GM11168 (cell line): Measurements from ENCODE around the gene FLVCR2.

ENCODE experiments used
- in situ Hi-C: fragments of 300-500 bp; cut with MboI; formaldehyde crosslinking; loops from one replicate; pipeline ENCODE4 v1.12.0; 2022; ENCODE audit warnings: low sequenced_read_pairs; ENCODE audit not compliant: unreplicated experiment

FLVCR2 gene

DNA sequence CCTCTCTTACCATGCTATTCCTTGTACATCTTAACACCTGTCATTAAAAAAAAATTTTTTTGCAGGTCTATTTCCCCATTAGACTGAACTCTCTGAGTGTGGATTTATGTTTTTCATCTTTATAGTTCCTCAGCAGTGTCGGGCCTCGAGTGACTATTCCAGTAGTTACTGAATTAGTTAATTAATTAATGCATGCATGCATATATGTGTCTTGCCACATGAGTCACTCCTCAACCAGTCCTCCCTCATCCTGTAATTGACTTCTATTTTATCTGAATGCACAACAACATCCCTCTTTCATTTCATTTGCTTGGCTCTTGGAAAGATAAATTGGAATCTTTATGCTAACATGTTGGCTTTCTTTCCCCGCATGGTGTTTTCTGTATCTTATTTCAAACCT, 46.6 kb downstream of the FLVCR2 start:
- in situ Hi-C loops = no loop called here

DNA sequence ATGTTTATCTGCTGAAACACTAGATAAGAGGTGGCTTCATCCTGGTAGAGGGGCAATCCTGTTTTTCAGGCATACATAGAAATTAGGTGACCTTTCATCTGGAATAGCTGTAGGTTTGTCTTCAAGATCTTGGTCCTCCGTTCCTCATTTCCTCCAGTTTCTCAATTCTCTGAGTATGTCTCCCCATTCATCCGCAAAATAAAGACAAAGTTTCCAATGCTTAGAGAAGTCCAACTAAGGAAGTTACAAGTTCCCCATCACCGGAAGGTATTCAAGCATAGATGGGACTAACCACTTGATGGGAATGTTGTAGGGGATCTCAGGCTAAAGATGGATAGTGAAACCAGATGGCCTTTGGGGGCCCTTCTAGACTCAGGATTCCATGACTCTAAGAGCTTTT, 48.0 kb downstream of the FLVCR2 start:
- in situ Hi-C loops = no loop called here

DNA sequence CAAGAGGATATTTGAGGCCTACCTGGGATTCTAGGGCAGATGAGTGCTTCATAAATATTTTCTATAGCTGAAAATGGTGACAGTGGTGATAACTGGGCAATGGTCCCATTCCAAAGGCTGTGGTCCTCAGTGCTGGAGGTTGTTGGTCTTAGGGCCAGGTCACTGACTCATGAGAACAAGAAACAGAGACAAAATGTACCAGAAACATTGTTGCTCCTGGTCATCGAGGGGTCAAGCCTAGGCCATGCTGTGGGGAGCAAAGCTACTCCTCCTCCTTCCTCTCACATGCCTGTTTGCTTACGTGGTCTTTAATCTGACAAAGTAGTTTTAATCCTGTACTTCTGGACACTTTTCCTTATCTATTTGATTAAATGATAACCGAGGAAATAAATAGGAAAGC, 48.4 kb downstream of the FLVCR2 start:
- in situ Hi-C loops = no loop called here

DNA sequence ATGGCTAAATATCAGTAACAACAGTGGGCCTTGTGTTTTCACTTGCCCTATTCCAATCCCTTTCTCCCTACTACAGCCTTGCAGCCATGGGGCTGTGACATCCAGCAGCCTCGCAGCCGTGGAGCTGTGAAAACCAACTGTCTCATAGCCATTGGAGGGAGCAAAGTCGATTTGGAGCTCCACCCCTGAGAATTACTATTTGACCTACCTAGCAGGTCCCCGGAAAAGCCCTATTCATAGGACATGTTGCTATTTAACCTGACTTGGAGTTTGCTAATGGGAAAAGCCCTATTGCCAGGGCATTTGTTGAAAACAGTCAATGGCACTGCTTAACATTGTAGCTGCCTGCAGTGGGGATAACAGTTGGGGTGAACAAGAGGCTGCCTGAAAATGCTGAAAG, 49.0 kb downstream of the FLVCR2 start:
- in situ Hi-C loops = no loop called here

DNA sequence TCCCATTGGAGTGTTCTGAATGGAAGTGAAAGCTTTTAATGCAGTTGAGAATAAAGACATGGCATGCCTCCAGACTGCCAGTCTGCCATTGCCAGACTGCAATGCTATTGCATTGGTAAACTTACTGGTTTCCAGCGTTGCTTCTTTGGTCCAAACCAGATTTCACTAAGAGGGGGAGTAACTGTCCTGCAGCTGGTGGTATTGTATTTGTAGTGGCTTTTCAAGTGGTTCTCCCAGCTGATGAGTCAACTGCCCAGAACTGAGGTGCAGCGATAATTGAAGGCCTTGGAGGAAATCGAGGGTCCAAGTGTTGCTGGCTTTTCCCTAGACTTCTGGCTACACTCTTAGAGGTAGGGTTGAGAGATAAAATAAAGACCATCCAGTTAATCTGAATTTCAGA, 50.4 kb downstream of the FLVCR2 start:
- in situ Hi-C loops = no loop called here

DNA sequence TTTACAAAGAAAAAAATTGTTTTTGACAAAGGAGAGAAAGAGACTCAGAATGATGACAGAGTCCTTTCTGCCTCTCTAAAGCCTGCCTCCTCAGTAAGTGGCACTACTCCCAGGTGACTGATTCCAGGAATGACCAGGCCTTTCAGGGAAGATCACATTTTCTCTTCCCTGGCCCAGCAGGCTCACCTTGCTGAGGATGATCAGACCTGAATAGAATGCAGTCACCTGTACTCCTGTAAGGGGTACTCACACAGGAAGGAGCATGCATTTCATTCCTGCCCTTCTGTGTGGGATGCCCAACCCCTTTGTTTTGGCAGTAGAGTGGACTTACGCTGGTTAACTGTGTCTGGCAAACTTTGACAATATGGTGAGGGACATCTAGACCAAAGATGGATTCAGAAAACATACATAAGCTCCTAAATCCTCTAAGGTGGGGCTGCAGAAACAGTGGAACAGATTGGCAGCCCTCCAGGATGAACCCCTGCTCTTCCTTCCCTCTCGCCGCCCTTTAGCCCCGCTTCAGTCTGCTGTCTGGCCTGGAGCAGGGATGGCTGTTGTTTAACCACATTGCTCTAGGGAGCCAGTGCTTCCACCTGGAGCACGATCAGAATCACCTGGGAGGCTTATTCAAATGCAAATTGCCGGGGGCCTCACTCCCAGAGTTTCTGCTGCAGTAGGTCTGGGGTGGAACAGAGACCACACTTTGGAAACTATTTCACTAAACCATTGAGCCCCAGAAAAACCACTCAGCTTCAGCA, 52.5 kb downstream of the FLVCR2 start:
- in situ Hi-C loops = no loop called here

DNA sequence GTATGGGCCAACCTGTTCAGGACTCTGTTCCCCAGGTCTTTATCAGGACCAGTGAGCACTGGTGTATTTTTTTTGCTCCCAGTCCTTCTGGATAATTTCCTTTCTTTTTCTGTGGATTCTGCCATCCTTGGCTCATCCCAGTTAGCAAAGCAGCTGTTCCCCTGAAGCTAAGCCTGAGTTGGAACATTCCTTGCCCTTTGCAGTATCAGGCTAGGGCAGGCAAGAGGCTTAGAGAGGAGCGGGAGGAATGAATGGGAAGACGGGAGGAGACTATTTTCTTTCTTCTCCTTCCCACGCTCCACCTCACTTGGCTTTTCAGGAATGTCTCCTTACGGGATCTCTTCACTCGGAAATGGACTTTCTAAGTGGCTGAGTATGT, 53.0 kb downstream of the FLVCR2 start:
- in situ Hi-C loops = no loop called here

DNA sequence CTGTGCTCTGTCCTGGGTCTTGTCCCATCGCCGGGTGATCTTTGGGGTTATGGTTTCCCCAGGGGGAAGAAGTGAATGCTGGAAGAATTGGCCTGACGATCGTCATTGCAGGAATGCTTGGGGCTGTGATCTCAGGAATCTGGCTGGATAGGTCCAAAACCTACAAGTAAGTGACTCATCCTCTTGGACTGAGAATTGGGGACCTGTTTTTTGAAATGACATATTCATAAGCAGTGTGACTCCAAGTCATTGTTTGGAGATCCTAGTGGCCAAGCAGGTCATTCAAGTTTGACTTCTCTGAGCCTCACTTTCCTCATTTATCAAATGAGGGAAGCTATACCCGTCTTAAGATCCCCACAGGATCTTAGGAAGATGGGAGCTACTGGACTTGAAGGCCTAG, 56.4 kb downstream of the FLVCR2 start:
- in situ Hi-C loops = no loop called here

DNA sequence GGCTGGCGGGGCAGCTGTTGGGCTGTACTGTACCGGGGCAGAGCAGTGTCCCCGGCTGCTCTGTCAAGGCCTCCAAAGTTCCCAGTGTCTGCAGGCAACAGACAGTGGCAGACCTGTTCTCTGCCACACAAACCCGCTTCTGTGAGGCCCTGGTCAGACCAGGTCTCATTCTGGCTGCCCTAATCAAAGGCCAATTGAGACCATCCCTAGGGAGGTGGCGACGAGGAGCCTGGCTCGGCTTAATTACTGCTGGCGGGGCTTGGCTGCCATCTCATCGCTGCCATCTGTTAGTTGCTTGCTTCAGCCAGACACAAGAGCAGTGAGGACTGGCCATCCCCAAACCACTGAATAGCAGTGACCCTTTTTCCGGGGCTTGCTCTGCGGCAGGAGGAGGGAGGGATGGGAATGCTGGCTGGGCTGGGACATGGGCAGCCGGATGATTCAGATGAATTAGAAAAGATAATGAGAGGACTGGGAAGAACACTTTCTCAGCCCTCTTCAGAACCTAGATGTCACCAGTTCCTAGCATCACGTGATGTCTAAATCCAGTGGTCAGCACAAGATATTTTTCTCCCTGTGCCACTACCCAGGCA, 57.8 kb downstream of the FLVCR2 start:
- in situ Hi-C loops = no loop called here

DNA sequence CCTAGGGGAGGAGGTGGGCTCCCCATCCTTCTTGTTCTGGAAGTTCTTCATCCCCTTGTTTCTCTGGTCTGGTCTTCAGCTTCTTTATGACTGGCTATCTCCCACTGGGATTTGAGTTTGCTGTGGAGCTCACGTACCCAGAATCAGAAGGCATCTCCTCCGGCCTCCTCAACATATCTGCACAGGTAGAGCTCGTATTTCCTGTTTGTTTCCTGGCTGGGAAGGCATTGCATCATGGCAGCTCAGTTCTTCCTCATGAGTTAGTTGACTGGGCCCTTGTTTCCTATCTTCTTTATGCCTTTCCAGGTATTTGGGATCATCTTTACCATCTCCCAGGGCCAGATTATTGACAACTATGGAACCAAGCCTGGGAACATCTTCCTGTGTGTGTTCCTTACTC, 62.5 kb downstream of the FLVCR2 start:
- in situ Hi-C loops = no loop called here

DNA sequence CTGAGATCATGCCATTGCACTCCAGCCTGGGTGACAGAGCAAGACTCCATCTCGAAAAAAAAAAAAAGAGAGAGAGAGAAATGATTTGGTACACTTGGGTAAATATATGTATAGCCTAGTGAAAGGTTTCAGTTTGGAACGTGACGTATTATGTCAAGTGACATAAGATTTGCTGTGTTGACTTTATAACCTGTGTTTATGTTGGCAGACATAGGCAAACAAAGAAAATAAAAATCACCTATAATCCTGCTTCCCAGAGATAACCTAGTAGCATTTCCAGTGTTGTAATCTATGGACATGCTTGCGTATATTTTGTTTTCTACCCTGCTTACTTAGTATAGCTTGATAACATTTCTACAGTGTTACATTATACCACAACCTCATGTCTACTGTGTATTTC, 65.6 kb downstream of the FLVCR2 start:
- in situ Hi-C loops = no loop called here

DNA sequence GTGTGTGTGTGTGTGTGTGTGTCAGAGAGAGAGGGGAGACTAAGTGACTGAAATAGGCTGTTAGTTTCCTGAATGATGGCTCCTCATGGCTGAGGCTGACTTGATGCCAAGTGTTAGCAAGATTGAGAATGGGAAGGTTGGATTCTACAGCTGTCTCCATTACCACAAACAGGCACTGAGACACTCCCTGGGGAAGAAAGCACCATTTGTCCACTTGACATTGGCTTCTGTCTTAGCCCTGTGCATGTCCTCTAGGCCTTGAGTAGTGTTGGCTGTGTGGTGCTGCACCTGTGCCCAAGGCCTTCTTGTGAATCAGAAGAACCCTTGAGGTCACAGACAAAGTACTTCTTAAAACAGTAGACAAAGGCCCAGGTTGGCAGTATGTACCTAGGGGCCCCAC, 66.6 kb downstream of the FLVCR2 start:
- in situ Hi-C loops = no loop called here

DNA sequence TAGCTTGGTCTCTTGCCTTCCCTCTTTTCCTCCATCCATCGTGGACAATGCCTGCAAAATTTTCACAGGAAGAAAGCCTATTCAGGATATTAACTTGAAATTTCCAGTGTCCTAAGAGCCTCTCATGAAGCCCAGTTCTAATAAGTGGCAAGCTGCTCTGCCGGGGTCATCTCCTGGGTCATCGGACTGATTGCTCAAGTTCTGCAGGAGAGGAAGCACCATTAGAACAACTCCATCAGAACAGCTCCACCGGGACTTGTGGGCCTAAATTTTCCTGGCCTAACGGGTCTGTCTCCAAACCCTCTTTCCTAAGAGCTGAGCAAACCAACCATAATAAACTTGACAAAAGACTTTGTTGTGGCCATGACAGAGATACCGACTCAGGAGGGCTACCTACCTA, 68.3 kb downstream of the FLVCR2 start:
- in situ Hi-C loops = no loop called here

DNA sequence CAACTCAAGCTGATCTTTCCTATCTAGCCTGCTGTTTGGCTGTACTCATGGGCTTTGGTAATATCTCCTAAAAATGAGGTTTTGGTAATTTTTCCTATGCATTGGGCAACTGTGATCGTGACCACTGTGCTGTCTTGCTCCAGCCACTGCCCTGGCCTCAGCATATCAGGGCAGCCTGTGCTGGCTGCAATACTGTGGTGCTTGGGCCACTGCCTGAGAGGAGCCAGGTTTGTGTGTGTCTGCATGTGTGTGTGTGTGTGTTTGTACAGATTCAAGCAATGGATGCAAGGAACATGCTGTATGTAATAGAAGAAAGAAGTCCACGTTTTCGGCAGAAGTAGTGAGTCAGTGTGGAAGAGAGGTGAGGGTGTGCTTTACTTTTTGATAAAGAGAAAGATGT, 69.2 kb downstream of the FLVCR2 start:
- in situ Hi-C loops = no loop called here

DNA sequence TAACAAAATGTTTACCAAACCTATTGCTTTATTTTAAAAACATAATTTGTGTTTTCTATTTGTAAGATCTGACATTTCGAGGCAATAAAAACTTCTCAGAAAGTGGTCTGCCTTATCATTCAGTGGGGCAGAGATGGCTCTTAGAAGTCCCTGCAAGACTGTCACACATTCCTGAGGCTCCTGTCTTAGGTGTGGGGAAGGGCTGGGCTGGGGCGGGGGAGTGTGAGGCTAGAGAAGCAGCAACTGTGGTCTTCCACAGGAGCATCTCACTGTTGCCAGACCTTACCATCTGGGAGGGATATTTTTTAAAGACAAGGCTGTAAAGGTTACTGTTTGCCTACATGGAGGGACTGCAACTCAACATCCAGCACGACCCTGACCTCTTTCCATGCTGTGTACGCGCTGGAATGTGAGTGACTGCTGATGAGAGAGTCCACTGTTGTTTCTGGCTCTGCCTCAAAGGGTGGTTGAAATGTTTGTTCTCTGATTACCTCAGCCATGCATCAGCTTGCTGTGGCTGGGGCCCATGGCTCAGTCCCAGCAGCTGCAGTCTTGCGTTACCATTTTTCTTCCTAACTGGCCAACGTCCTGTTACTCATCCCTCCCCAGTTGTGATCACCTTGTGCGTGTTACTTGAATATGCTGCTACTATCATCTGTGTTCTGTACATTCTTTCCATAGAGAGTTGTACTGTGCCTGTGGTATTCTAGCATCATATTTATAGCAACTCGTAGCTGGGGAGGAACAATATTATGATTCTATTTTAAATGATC, 69.8 kb downstream of the FLVCR2 start:
- in situ Hi-C loops = no loop called here

DNA sequence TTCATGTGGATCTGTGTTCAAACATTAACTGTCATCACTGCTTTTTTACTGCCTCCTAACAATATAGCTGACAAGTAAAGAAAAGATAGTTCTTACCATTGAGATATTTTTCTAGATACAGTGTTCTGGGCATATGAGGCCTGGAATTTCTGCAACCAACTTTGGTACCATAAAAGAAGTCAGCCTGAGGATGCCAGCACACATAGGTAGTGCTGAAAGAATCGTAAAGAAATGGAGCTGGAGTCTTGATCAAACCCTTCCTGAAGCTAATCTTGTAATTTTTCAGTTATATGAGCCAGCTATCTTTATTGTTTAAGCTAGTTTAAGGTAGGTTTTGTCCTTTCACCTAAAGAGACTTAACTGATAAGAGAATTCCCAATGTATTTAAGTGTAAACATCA, 70.9 kb downstream of the FLVCR2 start:
- in situ Hi-C loops = no loop called here

DNA sequence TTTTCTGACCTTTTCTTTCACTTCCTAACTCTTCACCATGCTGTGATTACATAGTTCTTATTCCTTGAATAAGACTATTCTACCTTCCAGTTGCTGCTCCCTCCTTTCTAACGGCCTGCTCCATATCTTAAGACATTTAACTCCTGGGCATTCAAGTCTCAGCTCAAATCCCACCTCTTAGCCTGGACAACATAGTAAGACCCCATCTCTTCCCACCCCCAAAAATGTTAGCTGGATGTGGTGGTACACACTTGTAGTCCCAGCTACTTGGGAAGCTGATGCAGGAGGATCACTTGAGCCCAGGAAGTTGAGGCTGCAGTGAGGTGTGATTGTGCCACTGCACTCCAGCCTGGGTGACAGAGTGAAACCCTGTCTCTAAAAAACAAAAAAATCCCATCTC, 71.4 kb downstream of the FLVCR2 start:
- in situ Hi-C loops = loop anchor here (5.0 kb wide), 1 partner anchor 67 kb away; no protein-coding TSS in a partner anchor

DNA sequence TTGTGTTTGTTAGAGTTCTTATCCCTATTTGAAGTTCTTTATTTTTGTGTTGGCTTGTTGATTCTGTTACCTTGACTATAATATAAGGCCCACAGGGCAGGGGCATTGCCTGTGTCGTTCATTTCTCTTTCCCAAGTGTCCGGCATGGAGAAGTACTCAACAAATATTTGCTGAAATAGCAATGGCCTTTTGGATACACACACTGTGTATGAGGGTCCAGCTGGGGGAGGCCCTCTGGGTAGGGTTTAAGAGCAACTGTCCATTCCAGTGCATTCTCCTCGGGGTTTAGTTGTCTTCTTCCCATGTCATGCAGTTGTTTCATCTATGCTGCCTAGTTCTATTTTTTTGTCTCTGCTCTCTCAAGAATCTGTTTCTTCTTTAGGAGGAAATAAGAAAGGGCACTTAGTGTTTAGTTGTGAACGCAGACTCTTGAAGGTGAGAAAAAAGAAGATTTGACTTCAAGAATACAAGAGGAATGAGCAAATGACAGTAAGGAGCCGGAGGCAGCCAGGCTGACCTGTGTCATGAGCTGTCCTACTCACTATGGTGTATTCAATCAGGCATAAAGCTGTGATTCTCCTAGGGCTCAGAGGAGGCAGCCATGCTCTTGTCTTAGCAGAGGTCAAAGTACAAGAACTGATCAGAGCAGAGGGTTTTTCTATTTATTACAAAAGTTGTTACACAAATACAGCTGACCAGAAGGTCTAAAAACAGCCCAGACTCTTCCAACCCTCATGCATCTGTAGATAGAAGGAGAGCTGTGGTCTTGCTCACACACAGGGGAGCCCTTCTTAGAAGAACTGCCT, 72.0 kb downstream of the FLVCR2 start:
- in situ Hi-C loops = loop anchor here (5.0 kb wide), 1 partner anchor 68 kb away; no protein-coding TSS in a partner anchor

DNA sequence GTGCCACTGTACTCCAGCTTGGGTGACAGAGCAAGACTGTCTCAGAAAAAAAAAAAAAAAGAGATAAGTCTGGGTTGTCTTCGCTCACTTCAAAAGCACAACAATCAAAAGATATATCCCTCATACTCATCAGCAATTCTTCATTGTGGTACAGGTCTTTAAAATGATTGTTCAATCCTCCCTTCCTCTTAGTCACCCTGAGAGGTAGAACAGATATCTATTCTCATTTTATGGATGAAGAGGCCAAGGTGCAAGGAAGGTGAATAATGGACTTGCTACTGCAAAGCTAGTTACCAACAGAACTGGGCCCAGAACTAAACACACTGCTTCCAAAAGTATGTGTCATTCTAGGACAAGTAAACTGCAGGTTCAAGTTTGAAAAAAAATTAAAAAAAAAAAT, 75.1 kb downstream of the FLVCR2 start:
- in situ Hi-C loops = loop anchor here (5.0 kb wide), 1 partner anchor 71 kb away; no protein-coding TSS in a partner anchor

DNA sequence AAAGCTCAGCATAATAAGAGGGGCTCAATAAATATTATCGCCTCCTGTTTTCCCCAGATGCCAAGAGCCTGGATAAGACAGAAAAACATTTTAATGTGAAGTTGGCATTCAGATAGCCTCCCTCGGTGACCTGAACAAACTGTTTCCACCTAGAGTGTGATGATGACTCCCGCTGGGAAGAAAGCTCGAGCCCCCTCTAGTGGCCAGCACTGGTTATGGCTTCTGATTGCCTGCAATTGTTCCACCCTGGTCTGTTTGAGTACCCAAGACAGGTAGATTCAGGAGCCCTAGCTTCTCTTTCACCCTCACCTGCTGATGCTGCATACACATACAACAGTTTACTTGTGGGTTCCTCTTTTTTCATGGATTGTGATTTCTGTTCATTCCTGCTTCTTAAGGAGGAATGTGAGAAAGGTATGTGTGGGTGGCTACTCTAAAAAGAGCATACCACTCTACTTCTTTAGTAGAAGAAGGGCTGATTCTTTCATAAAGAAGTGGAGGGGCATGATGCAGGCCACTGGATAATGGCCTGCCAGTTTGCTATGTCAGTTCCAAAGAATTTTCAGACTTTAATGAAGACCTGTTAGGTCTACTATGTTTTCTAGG, 75.8 kb downstream of the FLVCR2 start:
- in situ Hi-C loops = loop anchor here (5.0 kb wide), 1 partner anchor 72 kb away; no protein-coding TSS in a partner anchor
